Right lobe of liver (tissue), 6 donors: ENCODE results near the gene CDKL4. TPM values are rescaled to one million over a fixed set of nuclear protein-coding genes. Genes with fewer than 3 reads are reported as not detected.

Source experiments
- ATAC-seq, 4 donors: fragments of 200-7000 bp; cut with Tn5 transposase; one replicate each; pipeline ENCODE4 v1.9.1; 2020; ENCODE audit warnings: mild to moderate bottlenecking in 4 of 4, moderate library complexity in 4 of 4
- DNase-seq, 3 donors: peaks; one replicate each; pipeline ENCODE4 v3.0.0-alpha.2; 2020
- H3K27ac ChIP-seq, 3 donors: fragments of 200-600 bp; one replicate each; pipeline ENCODE4 v1.8.0; 2022
- H3K27me3 ChIP-seq, 2 donors: fragments of 200-600 bp; one replicate each; pipeline ENCODE4 v1.8.0; 2022
- H3K36me3 ChIP-seq, 4 donors: fragments of 200-600 bp; sonication (generic) in 1 of 4; one replicate each; pipeline versions ENCODE4 v1.5.1 to v1.8.0; 2017 to 2022; ENCODE audit warnings: control low read depth in 1 of 4
- H3K4me1 ChIP-seq, 4 donors: fragments of 200-600 bp; sonication (generic) in 1 of 4; one replicate each; pipeline versions ENCODE4 v1.5.1 to v1.8.0; 2017 to 2022; ENCODE audit warnings: control low read depth in 1 of 4
- H3K4me3 ChIP-seq, 3 donors: fragments of 200-600 bp; one replicate each; pipeline ENCODE4 v1.8.0; 2022
- H3K9me3 ChIP-seq, 4 donors: fragments of 200-600 bp; sonication (generic) in 1 of 4; one replicate each; pipeline versions ENCODE4 v1.5.1 to v1.8.0; 2017 to 2022; ENCODE audit warnings: control low read depth in 1 of 4
- POLR2A ChIP-seq: fragments of 450-650 bp; IDR thresholded peaks from one replicate; pipeline ENCODE4 v1.6.1; 2017; ENCODE audit warnings: antibody characterized with exemption, mild to moderate bottlenecking
- WGBS: methylation state at CpG from one replicate; pipeline ENCODE4 v1.1.6; 2018; ENCODE audit warnings: low coverage, low lambda C conversion rate; ENCODE audit not compliant: insufficient coverage; ENCODE audit errors: missing lambda C conversion rate; 5-methylcytosine and 5-hydroxymethylcytosine counted together
- intact Hi-C, 2 donors: fragments of 100-400 bp; cut with DNase I; formaldehyde crosslinking; loops; one replicate each; pipeline versions ENCODE4 v1.11.2 to v1.14.1; 2022
- total RNA-seq, 6 experiments: library from RNA; depleted of rRNA in 2 of 6; stranded (reverse); fragments of >200 nt in 2 of 6; fragmentation: NEBNext Ultra II Directional in 3 of 6; extraction: Animal tissue kit (Norgen Biotek cat#: 25700) in 3 of 6; gene quantifications; one replicate each; pipeline versions ENCODE4 v1.1.0 to v1.2.4, GENCODE V29; 2016 to 2023
- TF ChIP-seq, protein P1 (sequence below), 4 donors: fragments of 200-600 bp in 3 of 4; fragments of 450-650 bp in 1 of 4; IDR thresholded peaks; one replicate each; pipeline versions ENCODE4 v1.5.1 to v1.8.0; 2016 to 2022; ENCODE audit warnings: antibody characterized with exemption in 4 of 4, mild to moderate bottlenecking in 2 of 4
- donor health status: DM: no; HTN: yes; CAD: no.
- donor health status: DM: no; HTN: no; CAD: no.
- donor health status: DM: no; HTN: no; CAD: no.
- donor health status: DM: no; HTN: yes; CAD: no.
- donor health status: DM: no; HTN: yes; CAD: no.

CDKL4 gene
- total RNA-seq, 6 experiments from 2014 or later: 0.18 to 0.27 (median 0.25) TPM; not detected in 3

DNA sequence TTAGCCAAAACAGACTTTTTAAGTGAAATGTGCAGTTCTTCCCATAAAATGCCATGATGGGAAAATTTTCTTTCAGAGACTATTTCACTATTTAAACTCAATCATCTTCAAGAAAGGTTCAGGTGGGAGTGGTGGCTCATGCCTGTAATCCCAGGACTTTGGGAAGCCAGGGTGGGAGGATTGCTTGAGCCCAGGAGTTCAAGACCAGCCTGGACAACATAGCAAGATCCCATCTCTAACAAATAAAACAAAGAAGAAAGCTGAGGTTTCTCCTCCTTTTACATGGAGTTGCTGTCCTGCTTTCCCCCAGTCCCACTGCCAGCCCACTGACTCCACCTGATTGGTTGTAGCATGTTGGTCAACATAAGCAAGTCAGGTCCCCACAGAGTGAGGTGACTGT, 97.1 kb downstream of the CDKL4 start:
- ATAC-seq: no peak
- no peaks in the 10 kb centered on the region for H3K27me3 ChIP-seq
- TF ChIP-seq POLR2A: no peak
- TF ChIP-seq, protein P1, sequence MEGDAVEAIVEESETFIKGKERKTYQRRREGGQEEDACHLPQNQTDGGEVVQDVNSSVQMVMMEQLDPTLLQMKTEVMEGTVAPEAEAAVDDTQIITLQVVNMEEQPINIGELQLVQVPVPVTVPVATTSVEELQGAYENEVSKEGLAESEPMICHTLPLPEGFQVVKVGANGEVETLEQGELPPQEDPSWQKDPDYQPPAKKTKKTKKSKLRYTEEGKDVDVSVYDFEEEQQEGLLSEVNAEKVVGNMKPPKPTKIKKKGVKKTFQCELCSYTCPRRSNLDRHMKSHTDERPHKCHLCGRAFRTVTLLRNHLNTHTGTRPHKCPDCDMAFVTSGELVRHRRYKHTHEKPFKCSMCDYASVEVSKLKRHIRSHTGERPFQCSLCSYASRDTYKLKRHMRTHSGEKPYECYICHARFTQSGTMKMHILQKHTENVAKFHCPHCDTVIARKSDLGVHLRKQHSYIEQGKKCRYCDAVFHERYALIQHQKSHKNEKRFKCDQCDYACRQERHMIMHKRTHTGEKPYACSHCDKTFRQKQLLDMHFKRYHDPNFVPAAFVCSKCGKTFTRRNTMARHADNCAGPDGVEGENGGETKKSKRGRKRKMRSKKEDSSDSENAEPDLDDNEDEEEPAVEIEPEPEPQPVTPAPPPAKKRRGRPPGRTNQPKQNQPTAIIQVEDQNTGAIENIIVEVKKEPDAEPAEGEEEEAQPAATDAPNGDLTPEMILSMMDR (IDR thresholded peaks at IDR 0.05): no peak

DNA sequence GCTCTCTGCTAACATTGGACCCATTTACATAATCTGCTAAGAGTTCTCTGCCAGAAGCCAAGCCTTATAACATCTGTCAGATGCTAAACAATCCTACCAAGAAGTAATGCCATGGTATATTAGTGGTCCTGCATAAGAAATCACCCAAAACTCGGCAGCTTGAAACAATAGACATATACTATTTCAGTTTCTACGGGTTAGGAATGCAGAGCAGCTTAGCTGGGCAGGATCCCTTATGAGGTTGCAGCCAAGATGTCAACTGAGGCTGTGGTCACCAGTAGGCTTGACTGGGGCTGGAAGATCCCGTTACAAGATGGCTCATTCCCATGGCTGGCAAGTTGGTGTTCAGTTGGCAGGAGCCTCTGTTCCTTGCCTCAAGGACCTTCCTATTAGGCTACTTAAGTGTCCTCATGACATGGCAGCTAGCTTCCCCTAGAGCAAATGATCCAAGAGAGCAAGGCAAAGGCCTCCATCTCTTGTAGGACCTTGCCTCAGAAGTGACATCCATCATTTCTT, 97.8 kb downstream of the CDKL4 start:
- H3K4me3 ChIP-seq: no peak overlapping the region
- no peak overlapping the region for H3K27ac ChIP-seq
- no peaks in the 10 kb centered on the region for H3K27me3 ChIP-seq
- H3K9me3 ChIP-seq: no peaks in the 10 kb centered on the region
- DNase-seq: no peak
- TF ChIP-seq, protein P1 (IDR thresholded peaks at IDR 0.05): no peak
- TF ChIP-seq POLR2A: no peak
- intact Hi-C loops: no loop called here
- H3K4me1 ChIP-seq: peaks cover 0 to 12% (median under 1%) of the 10 kb centered on the region in 4 donors
- no peak for ATAC-seq
- 56% methylated on average over 2 of the region's 3 CpGs for WGBS
- no peaks in the 10 kb centered on the region for H3K36me3 ChIP-seq

More for the DNA sequence above, 97.1 kb downstream of the CDKL4 start:
- DNase-seq: no peak
- no peaks in the 10 kb centered on the region for H3K9me3 ChIP-seq
- no peak overlapping the region for H3K27ac ChIP-seq
- no peaks in the 10 kb centered on the region for H3K36me3 ChIP-seq
- peaks cover 0 to 5% (median 0%) of the 10 kb centered on the region in 4 donors for H3K4me1 ChIP-seq
- intact Hi-C loops: no loop called here
- H3K4me3 ChIP-seq: no peak overlapping the region

DNA sequence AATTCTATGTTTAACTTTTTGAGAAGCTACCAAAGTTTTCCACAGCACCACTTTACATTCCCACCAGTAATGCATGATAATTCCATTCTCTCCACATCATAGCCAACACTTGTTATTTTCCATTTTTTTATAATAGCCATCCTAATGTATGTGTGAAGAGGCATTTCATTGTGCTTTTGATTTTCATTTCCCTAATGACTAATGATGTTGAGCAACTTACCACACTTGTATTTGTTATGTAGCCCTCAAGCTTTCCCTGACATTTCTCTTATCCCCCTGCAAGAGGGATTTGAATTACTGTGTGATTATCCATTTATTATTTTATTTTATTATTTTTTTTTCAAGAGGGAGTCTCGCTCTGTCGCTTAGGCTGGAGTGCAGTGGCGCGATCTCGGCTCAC, 99.4 kb downstream of the CDKL4 start:
- TF ChIP-seq POLR2A: no peak
- TF ChIP-seq, protein P1 (IDR thresholded peaks at IDR 0.05): no peak
- 100% methylated on average over 2 of the region's 5 CpGs for WGBS
- intact Hi-C loops: no loop called here
- Histone ChIP-seq H3K4me3 (no peak overlapping the region), H3K4me1 (peaks cover 0 to 23% (median 4%) of the 10 kb centered on the region in 4 donors), H3K27me3 (no peaks in the 10 kb centered on the region), H3K9me3 (no peaks in the 10 kb centered on the region), H3K36me3 (no peaks in the 10 kb centered on the region), H3K27ac (no peak overlapping the region)
- no peak for ATAC-seq
- no peak for DNase-seq

DNA sequence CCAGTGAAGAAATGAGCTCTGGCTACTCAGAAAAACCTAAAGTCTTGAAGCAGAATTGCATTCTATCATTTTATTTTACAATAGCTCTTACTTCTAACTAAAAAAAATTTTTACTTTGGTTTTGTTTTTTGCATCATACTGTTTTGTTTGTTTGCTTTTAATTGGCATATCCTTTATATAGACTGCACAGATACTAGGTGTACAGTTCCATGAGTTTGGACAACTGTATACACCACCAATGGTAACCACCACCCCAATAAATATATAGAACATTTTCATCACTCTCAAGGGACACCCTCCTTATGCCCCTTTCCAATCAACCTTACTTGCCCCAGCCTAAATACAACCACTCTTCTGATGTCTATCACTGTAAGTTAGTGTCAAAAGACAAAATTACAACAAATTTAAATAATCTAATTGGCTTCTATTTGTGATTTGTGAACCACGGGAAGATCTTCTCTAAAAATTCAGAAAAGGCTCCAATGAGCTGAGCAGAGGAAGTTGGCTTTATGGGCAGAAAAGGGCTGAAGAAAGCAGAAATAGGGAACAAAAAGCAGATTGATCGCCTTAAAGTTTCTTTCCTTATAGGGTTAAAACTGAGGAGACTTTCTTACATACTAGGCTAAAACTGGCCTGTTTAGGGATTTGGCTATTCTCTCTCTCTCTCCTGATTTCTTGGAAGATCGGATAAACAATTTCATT, 100.7 kb downstream of the CDKL4 start:
- no peak overlapping the region for H3K27ac ChIP-seq
- WGBS: 69% methylated on average over 3 of the region's 3 CpGs
- H3K4me3 ChIP-seq: no peak overlapping the region
- no peaks in the 10 kb centered on the region for H3K27me3 ChIP-seq
- H3K9me3 ChIP-seq: no peaks in the 10 kb centered on the region
- intact Hi-C loops: no loop called here
- no peaks in the 10 kb centered on the region for H3K36me3 ChIP-seq
- TF ChIP-seq, protein P1 (IDR thresholded peaks at IDR 0.05): no peak
- TF ChIP-seq POLR2A: no peak
- ATAC-seq (no peak), DNase-seq (no peak)
- peaks cover 0 to 30% (median 4%) of the 10 kb centered on the region in 4 donors for H3K4me1 ChIP-seq
